ENCODE results near the gene NRXN3. TPM values are rescaled to one million over a fixed set of nuclear protein-coding genes. Genes with fewer than 3 reads are reported as not detected.
A peak's percentile ranks its signal among the peaks of the same experiment; 100 is the strongest.

The NRXN3 gene
- polyA plus RNA-seq, 1 experiment, result 1.1 TPM

GRCh38 chr14:79274641-79275291 is 1104.6 kb downstream of the NRXN3 start:
- CTCF ChIA-PET, result interaction anchor here (0.6 to 1.0 kb wide), 4 partner anchors 185 to 1575 kb away, joined by 3 read pairs; no protein-coding TSS in a partner anchor
- no peak for DNase-seq (ENCODE audit: low read depth, low spot score)

GRCh38 chr14:79275292-79275655 is 1105.1 kb downstream of the NRXN3 start:
- ChIA-PET POLR2A (no interaction called here), CTCF (no interaction called here)
- no peak overlapping the region for H3K4me3 ChIP-seq (ENCODE audit: low read depth, low read length)

More at GRCh38 chr14:79274641-79275291, 1104.6 kb downstream of the NRXN3 start:
- TF ChIP-seq CTCF (IDR thresholded peaks at IDR 0.05; ENCODE audit: low read depth, low read length), result peak; percentile 48
- POLR2A ChIA-PET, result no interaction called here
- Histone ChIP-seq H3K4me3 (ENCODE audit: low read depth, low read length) (no peak overlapping the region), H3K9me3 (ENCODE audit: control insufficient read depth, insufficient read depth, low read length) (no peaks in the 10 kb centered on the region; the same call in 1 of the 2 replicates), H3K27ac (ENCODE audit: low read depth, low read length) (no peak overlapping the region), H3K27me3 (ENCODE audit: control insufficient read depth, insufficient read depth, low read length) (peaks cover 18% of the 10 kb centered on the region)

GRCh38 chr14:79278286-79278797 is 1108.2 kb downstream of the NRXN3 start:
- H3K27me3 ChIP-seq (ENCODE audit: control insufficient read depth, insufficient read depth, low read length), result peaks cover 28% of the 10 kb centered on the region
- no peak for DNase-seq (ENCODE audit: low read depth, low spot score)
- no peak for TF ChIP-seq CTCF (IDR thresholded peaks at IDR 0.05; ENCODE audit: low read depth, low read length)
- peak overlapping the region; percentile 69 for H3K4me3 ChIP-seq (ENCODE audit: low read depth, low read length)
- no peak overlapping the region for H3K27ac ChIP-seq (ENCODE audit: low read depth, low read length)
- no peaks in the 10 kb centered on the region; the same call in 1 of the 2 replicates for H3K9me3 ChIP-seq (ENCODE audit: control insufficient read depth, insufficient read depth, low read length)
- CTCF ChIA-PET, result no interaction called here
- POLR2A ChIA-PET, result no interaction called here

More at GRCh38 chr14:79275292-79275655, 1105.1 kb downstream of the NRXN3 start:
- Histone ChIP-seq H3K9me3 (ENCODE audit: control insufficient read depth, insufficient read depth, low read length) (no peaks in the 10 kb centered on the region; the same call in 1 of the 2 replicates), H3K27me3 (ENCODE audit: control insufficient read depth, insufficient read depth, low read length) (peaks cover 21% of the 10 kb centered on the region), H3K27ac (ENCODE audit: low read depth, low read length) (no peak overlapping the region)
- no peak for TF ChIP-seq CTCF (IDR thresholded peaks at IDR 0.05; ENCODE audit: low read depth, low read length)
- DNase-seq (ENCODE audit: low read depth, low spot score), result no peak

GRCh38 chr14:79278798-79279644 is 1108.8 kb downstream of the NRXN3 start:
- no peaks in the 10 kb centered on the region; the same call in 1 of the 2 replicates for H3K9me3 ChIP-seq (ENCODE audit: control insufficient read depth, insufficient read depth, low read length)
- H3K4me3 ChIP-seq (ENCODE audit: low read depth, low read length), result peak overlapping the region; percentile 69
- H3K27me3 ChIP-seq (ENCODE audit: control insufficient read depth, insufficient read depth, low read length), result peaks cover 32% of the 10 kb centered on the region
- H3K27ac ChIP-seq (ENCODE audit: low read depth, low read length), result no peak overlapping the region
- DNase-seq (ENCODE audit: low read depth, low spot score), result peak; percentile 46
- CTCF ChIA-PET, result no interaction called here
- POLR2A ChIA-PET, result no interaction called here
- TF ChIP-seq CTCF (IDR thresholded peaks at IDR 0.05; ENCODE audit: low read depth, low read length), result no peak

Measured in AG04450 (cell line).